ENCODE results near the gene LGALS12.

Gene LGALS12

DNA sequence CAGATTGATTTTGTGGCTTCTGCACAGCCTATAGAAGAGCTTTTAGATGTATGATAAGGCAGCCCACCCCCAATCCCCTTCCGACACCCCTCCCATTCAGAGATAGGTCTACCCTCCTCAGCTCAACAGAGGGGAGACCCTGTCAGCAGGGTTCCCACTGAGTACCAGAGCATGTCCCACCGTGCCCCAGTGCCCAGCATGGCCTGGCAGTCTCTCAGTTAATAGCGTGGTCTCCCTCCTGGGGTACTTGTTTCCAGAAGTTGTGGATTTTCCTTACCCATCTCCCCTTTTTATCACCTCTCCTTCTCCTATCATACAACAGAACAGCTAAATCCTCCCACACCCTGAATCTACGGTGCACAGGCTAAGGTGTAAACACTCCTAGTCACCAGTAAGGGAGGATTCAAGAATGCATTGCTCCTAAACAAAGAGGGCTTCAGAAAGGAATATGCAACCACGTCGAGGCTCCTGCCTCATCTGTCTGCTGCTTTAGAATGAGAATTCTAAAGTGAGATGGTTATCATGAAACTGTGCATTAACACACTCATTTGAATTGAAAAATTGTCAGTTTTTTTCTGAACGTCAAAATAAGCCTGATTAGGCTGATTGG lies 50.6 kb downstream of the LGALS12 start:
- no peaks in the 10 kb centered on the region for H3K9me3 ChIP-seq
- peaks cover 4% of the 10 kb centered on the region for H3K27me3 ChIP-seq
- H3K4me1 ChIP-seq (ENCODE audit: control insufficient read depth in 1 of 2, insufficient read depth in 1 of 2, low read depth in 1 of 2, low read length in 1 of 2): peaks cover 4 to 5% of the 10 kb centered on the region in 2 experiments

DNA sequence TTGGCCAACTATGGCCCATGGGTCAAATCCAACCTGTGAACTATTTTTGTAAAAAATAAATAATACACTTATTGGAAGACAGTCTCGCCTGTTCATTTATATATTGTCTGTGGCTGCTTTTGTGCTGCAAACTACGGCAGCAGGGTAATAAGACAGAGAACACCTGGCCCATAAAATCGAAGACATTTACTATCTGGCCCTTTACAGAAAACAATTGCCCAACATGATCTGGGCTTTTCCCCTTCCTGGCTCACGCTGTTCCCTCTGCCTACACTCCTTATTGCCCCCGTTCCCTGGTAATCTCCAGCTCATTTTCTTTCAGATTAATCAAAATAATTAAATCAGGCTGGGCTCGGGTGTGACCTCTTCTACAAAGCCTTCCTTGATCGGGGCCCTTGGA lies 51.7 kb downstream of the LGALS12 start:
- Histone ChIP-seq H3K27ac (no peak overlapping the region), H3K36me3 (no peaks in the 10 kb centered on the region), H3K4me1 (ENCODE audit: control insufficient read depth in 1 of 2, insufficient read depth in 1 of 2, low read depth in 1 of 2, low read length in 1 of 2) (peaks cover 4 to 5% of the 10 kb centered on the region in 2 experiments), H3K9me3 (no peaks in the 10 kb centered on the region), H3K4me3 (ENCODE audit: low read depth in 1 of 2, low read length in 1 of 2) (no peak overlapping the region), H3K27me3 (no peaks in the 10 kb centered on the region)
- no peak for TF ChIP-seq CTCF (IDR thresholded peaks at IDR 0.05)

More for the DNA sequence above, 50.6 kb downstream of the LGALS12 start:
- Histone ChIP-seq H3K27ac (no peak overlapping the region), H3K4me3 (ENCODE audit: low read depth in 1 of 2, low read length in 1 of 2) (no peak overlapping the region), H3K36me3 (no peaks in the 10 kb centered on the region)
- TF ChIP-seq CTCF (IDR thresholded peaks at IDR 0.05): no peak

DNA sequence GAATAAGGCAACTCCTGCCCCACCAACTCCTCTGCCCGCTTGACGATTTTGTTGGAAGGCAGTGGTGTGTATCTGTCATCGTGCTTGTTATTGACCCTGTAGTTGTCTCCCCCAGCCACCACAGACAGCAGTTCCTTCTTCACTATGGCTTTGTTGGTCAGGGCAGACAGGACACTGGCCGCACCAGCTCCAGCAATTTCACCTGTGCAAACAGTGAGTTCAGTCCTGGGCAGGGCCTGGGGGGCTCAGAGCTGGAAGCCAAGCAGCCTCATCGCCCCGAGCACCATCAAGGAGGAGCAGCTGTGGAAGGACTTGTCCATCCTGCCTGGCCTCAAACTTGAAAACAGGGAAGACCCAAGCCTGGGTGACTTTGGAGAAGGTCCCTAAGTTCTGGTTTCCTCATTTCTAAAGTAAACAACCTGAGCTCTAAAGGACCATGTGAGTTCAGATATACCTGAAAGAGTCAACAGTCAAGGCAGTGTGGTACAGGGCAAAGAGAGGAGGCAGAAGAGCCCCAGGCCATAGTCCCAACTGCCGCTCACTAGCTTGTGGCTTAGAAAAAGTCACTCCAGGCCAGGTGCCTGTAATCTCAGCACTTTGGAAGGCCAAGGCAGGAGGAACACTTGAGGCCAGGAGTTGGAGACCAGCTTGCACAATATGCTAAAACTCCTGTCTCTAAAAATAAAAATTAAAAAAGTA lies 52.7 kb downstream of the LGALS12 start:
- no peak overlapping the region for H3K27ac ChIP-seq
- H3K4me3 ChIP-seq (ENCODE audit: low read depth in 1 of 2, low read length in 1 of 2): no peak overlapping the region
- H3K4me1 ChIP-seq (ENCODE audit: control insufficient read depth in 1 of 2, insufficient read depth in 1 of 2, low read depth in 1 of 2, low read length in 1 of 2): peaks cover 3% of the 10 kb centered on the region in 2 experiments
- no peak for TF ChIP-seq CTCF (IDR thresholded peaks at IDR 0.05)
- no peaks in the 10 kb centered on the region for H3K9me3 ChIP-seq
- no peaks in the 10 kb centered on the region for H3K36me3 ChIP-seq
- no peaks in the 10 kb centered on the region for H3K27me3 ChIP-seq

DNA sequence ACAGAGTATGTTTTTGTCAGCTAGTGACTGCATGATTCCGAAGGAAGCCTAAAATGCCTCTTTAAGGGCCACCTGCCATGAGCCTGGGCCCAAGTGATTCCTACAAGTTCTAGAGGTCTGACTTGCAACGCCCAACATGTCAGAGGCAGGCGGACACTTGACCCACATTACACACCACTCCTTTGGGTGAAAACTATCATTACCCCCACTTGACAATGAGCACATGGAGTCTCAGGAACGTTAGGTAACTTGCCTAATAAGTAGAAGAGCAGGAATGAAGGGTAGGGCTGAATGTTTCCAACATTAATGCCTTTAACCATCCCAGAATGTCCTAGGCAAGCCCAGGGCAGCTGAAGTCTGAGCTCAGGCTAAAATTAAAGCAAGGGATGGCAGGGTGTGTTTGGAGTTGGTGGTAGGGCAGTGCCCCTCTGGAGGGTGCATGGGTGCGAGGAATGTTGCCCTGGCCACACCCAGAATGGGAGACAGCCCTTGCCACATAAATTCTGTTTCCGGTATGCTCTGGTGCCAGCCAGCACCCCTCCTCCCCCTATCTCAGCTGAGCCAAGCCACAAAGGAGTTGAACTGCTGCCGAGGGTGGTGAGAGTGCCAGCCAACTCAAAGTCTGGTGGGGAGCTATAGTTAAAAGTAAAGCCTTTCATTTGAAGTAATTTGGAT lies 54.8 kb downstream of the LGALS12 start:
- no peak for TF ChIP-seq CTCF (IDR thresholded peaks at IDR 0.05)
- no peak overlapping the region for H3K4me3 ChIP-seq (ENCODE audit: low read depth in 1 of 2, low read length in 1 of 2)
- no peaks in the 10 kb centered on the region for H3K27me3 ChIP-seq
- no peak overlapping the region for H3K27ac ChIP-seq
- no peaks in the 10 kb centered on the region for H3K4me1 ChIP-seq (ENCODE audit: control insufficient read depth in 1 of 2, insufficient read depth in 1 of 2, low read depth in 1 of 2, low read length in 1 of 2)
- no peaks in the 10 kb centered on the region for H3K9me3 ChIP-seq
- H3K36me3 ChIP-seq: no peaks in the 10 kb centered on the region

GRCh38 chr11:63563201-63564055 lies 57.5 kb downstream of the LGALS12 start, which contains the start of gene PLAAT2:
TSS of gene PLAAT2 (minus strand) at chr11:63563379. CDS start at chr11:63563324, 55 bp downstream.
- Histone ChIP-seq H3K27me3 (no peaks in the 10 kb centered on the region), H3K4me3 (ENCODE audit: low read depth in 1 of 2, low read length in 1 of 2) (no peak within 1 kb of the TSS), H3K27ac (no peak within 1 kb of the TSS), H3K36me3 (no peaks in the 10 kb centered on the region), H3K9me3 (no peaks in the 10 kb centered on the region), H3K4me1 (ENCODE audit: control insufficient read depth in 1 of 2, insufficient read depth in 1 of 2, low read depth in 1 of 2, low read length in 1 of 2) (no peaks in the 10 kb centered on the region)
- TF ChIP-seq CTCF (IDR thresholded peaks at IDR 0.05): no peak
